Measurements from ENCODE around the gene CPT1A. TPM values are rescaled to one million over a fixed set of nuclear protein-coding genes. Genes with fewer than 3 reads are reported as not detected.

The CPT1A gene
- total RNA-seq, 1 donor from 2014 or later = 37.6 TPM

GRCh38 chr11:68735646-68736045 lies 106.1 kb downstream of the CPT1A start:
- intact Hi-C loops (cut with DNase I) = no loop called here

GRCh38 chr11:68735125-68735524 lies 106.6 kb downstream of the CPT1A start:
- no peak for DNase-seq (ENCODE audit: low spot score)
- intact Hi-C loops (cut with DNase I) = no loop called here

More at GRCh38 chr11:68735646-68736045, 106.1 kb downstream of the CPT1A start:
- no peak for DNase-seq (ENCODE audit: low spot score)

- intact Hi-C loops (cut with DNase I) = no loop called here
- no peak for DNase-seq (ENCODE audit: low spot score)
Observed at GRCh38 chr11:68734111-68734510, 107.6 kb downstream of the CPT1A start.

GRCh38 chr11:68727783-68728182 lies 113.9 kb downstream of the CPT1A start:
- DNase-seq (ENCODE audit: low spot score) = no peak
- intact Hi-C loops (cut with DNase I) = no loop called here

- DNase-seq (ENCODE audit: low spot score) = no peak
- intact Hi-C loops (cut with DNase I) = no loop called here
Observed at GRCh38 chr11:68724293-68724692, 117.4 kb downstream of the CPT1A start.

- intact Hi-C loops (cut with DNase I) = no loop called here
- DNase-seq (ENCODE audit: low spot score) = no peak
Observed at GRCh38 chr11:68722143-68722542, 119.6 kb downstream of the CPT1A start.

- intact Hi-C loops (cut with DNase I) = no loop called here
Observed at GRCh38 chr11:68721075-68721474, 120.6 kb downstream of the CPT1A start.

GRCh38 chr11:68715456-68716122 lies 126.1 kb downstream of the CPT1A start:
- intact Hi-C loops (cut with DNase I) = no loop called here
- no peak for DNase-seq (ENCODE audit: low spot score)

More at GRCh38 chr11:68721075-68721474, 120.6 kb downstream of the CPT1A start:
- DNase-seq (ENCODE audit: low spot score) = no peak

- intact Hi-C loops (cut with DNase I) = no loop called here
- no peak for DNase-seq (ENCODE audit: low spot score)
Observed at GRCh38 chr11:68714060-68714856, 127.5 kb downstream of the CPT1A start.

GRCh38 chr11:68711114-68711513 lies 130.6 kb downstream of the CPT1A start:
- DNase-seq (ENCODE audit: low spot score) = no peak
- intact Hi-C loops (cut with DNase I) = no loop called here

- intact Hi-C loops (cut with DNase I) = no loop called here
- no peak for DNase-seq (ENCODE audit: low spot score)
Observed at GRCh38 chr11:68710409-68710808, 131.3 kb downstream of the CPT1A start.

- intact Hi-C loops (cut with DNase I) = no loop called here
- DNase-seq (ENCODE audit: low spot score) = no peak
Observed at GRCh38 chr11:68709062-68709461, 132.7 kb downstream of the CPT1A start.

GRCh38 chr11:68707527-68707926 lies 134.2 kb downstream of the CPT1A start:
- DNase-seq (ENCODE audit: low spot score) = no peak
- intact Hi-C loops (cut with DNase I) = no loop called here

GRCh38 chr11:68704887-68705286 lies 136.8 kb downstream of the CPT1A start:
- intact Hi-C loops (cut with DNase I) = no loop called here
- DNase-seq (ENCODE audit: low spot score) = no peak

Other genes with a start within 250 kb of the CPT1A start
- 0.30 TPM for gene GAL, start 157.4 kb downstream of the CPT1A start, total RNA-seq
- 0.46 TPM for gene TESMIN, start 90.4 kb downstream of the CPT1A start, total RNA-seq
- gene MRPL21, start 61.9 kb upstream of the CPT1A start, total RNA-seq = 58.0 TPM
- 12.3 TPM for gene IGHMBP2, start 62.0 kb upstream of the CPT1A start, total RNA-seq
- gene MRGPRD, start 139.1 kb upstream of the CPT1A start, total RNA-seq = not detected
- gene MRGPRF, start 171.3 kb upstream of the CPT1A start, total RNA-seq = 2.3 TPM
- 12.5 TPM for gene TPCN2, start 207.0 kb upstream of the CPT1A start, total RNA-seq

Data from cardiac septum (tissue), 1 donor.